ENCODE data around the gene FAM83C.
A peak's percentile ranks its signal among the peaks of the same experiment; 100 is the strongest.
"Not testable (repeated sequence)": the region's sequence is repeated elsewhere in the genome, so short reads cannot be mapped to it uniquely, and the experiment has no call there.

FAM83C gene

GRCh38 chr20:35262731-35263531, 29.3 kb downstream of the FAM83C start:
- DNase-seq = peak; percentile 77

GRCh38 chr20:35262321-35262720, 29.9 kb downstream of the FAM83C start:
- DNase-seq = not testable (repeated sequence)

- no peak for DNase-seq
These were observed 31.8 kb downstream of the FAM83C start for GRCh38 chr20:35260426-35260825.

GRCh38 chr20:35257175-35257909, 34.9 kb downstream of the FAM83C start:
- peak; percentile 49 for DNase-seq

- DNase-seq = no peak
These were observed 37.7 kb downstream of the FAM83C start for GRCh38 chr20:35254448-35254999.

GRCh38 chr20:35253010-35253409, 39.2 kb downstream of the FAM83C start:
- DNase-seq = no peak

- DNase-seq = not testable (repeated sequence)
These were observed 39.6 kb downstream of the FAM83C start for GRCh38 chr20:35252598-35252997.

- no peak for DNase-seq
These were observed 40.2 kb downstream of the FAM83C start for GRCh38 chr20:35252037-35252461.

- DNase-seq = no peak
These were observed 40.6 kb downstream of the FAM83C start for GRCh38 chr20:35251613-35251940.

- DNase-seq = peak; percentile 39
These were observed 43.4 kb downstream of the FAM83C start for GRCh38 chr20:35248641-35249475.

- DNase-seq = no peak
These were observed 45.5 kb downstream of the FAM83C start for GRCh38 chr20:35246723-35247122.

GRCh38 chr20:35243986-35244385, 48.2 kb downstream of the FAM83C start:
- DNase-seq = no peak

- no peak for DNase-seq
These were observed 48.9 kb downstream of the FAM83C start for GRCh38 chr20:35243317-35243716.

- no peak for DNase-seq
These were observed 51.4 kb downstream of the FAM83C start for GRCh38 chr20:35240811-35241293.

GRCh38 chr20:35240083-35240810, 52.0 kb downstream of the FAM83C start:
- no peak for DNase-seq

GRCh38 chr20:35238735-35239134, 53.5 kb downstream of the FAM83C start:
- DNase-seq = no peak

- DNase-seq = no peak
These were observed 54.1 kb downstream of the FAM83C start for GRCh38 chr20:35238170-35238569.

GRCh38 chr20:35237486-35237885, 54.7 kb downstream of the FAM83C start:
- DNase-seq = no peak

GRCh38 chr20:35235881-35236280, 56.3 kb downstream of the FAM83C start:
- DNase-seq = no peak

Data from fibroblast of skin of right biceps (primary cell).